CD4-positive, alpha-beta T cell treated with Interleukin-2 at 100 ng/mL for 4 hours (primary cell): ENCODE measurements around the gene CERS4.
A peak's percentile ranks its signal among the peaks of the same experiment; 100 is the strongest.
"Not testable (repeated sequence)": the region's sequence is repeated elsewhere in the genome, so short reads cannot be mapped to it uniquely, and the experiment has no call there.

Source experiments
- DNase-seq: peaks from one replicate; pipeline ENCODE4 v3.0.0-alpha.2; 2020; ENCODE audit warnings: low spot score

CERS4 gene

GRCh38 chr19:8210421-8211101 lies 1.4 kb downstream of the CERS4 start:
- no peak for DNase-seq

GRCh38 chr19:8212212-8212611 lies 3.0 kb downstream of the CERS4 start:
- no peak for DNase-seq

- no peak for DNase-seq
Measured at GRCh38 chr19:8212916-8213315, 3.7 kb downstream of the CERS4 start.

GRCh38 chr19:8213827-8214672 lies 4.9 kb downstream of the CERS4 start:
- no peak for DNase-seq

- no peak for DNase-seq
Measured at GRCh38 chr19:8214802-8215201, 5.6 kb downstream of the CERS4 start.

- DNase-seq: no peak
Measured at GRCh38 chr19:8215783-8216182, 6.6 kb downstream of the CERS4 start.

GRCh38 chr19:8216357-8216756 lies 7.2 kb downstream of the CERS4 start:
- no peak for DNase-seq

- DNase-seq: not testable (repeated sequence)
Measured at GRCh38 chr19:8218127-8218526, 9.0 kb downstream of the CERS4 start.

- no peak for DNase-seq
Measured at GRCh38 chr19:8220481-8220880, 11.3 kb downstream of the CERS4 start.

GRCh38 chr19:8221161-8221560 lies 12.0 kb downstream of the CERS4 start:
- no peak for DNase-seq

GRCh38 chr19:8223442-8223841 lies 14.3 kb downstream of the CERS4 start:
- not testable (repeated sequence) for DNase-seq

GRCh38 chr19:8224394-8225145 lies 15.4 kb downstream of the CERS4 start:
- no peak for DNase-seq

- DNase-seq: no peak
Measured at GRCh38 chr19:8231073-8231604, 22.0 kb downstream of the CERS4 start.

- DNase-seq: no peak
Measured at GRCh38 chr19:8233370-8233769, 24.2 kb downstream of the CERS4 start.

GRCh38 chr19:8237026-8237425 lies 27.9 kb downstream of the CERS4 start:
- no peak for DNase-seq

GRCh38 chr19:8238251-8238650 lies 29.1 kb downstream of the CERS4 start:
- DNase-seq: no peak

- DNase-seq: no peak
Measured at GRCh38 chr19:8239528-8240273, 30.5 kb downstream of the CERS4 start.

GRCh38 chr19:8240274-8241229 lies 31.4 kb downstream of the CERS4 start:
- DNase-seq: peak; percentile 57

- DNase-seq: no peak
Measured at GRCh38 chr19:8241646-8242045, 32.5 kb downstream of the CERS4 start.

GRCh38 chr19:8242211-8242821 lies 33.1 kb downstream of the CERS4 start:
- no peak for DNase-seq
